Measurements from ENCODE around the gene NEK1. TPM values are rescaled to one million over a fixed set of nuclear protein-coding genes. Genes with fewer than 3 reads are reported as not detected.

NEK1 gene
- total and polyA plus RNA-seq, 2 of the 13 experiments (the other 11 are each of a cell fraction or from before 2014, with no cell fraction given): 2.9 to 5.4 TPM

- Histone ChIP-seq H3K4me3 (replicated peaks in 1 of 3; ENCODE audit: insufficient read depth in 1 of 3, low read depth in 2 of 3, low read length in 3 of 3) (no peak overlapping the region), H2AFZ (ENCODE audit: low read length) (no peak overlapping the region), H3K27ac (ENCODE audit: extremely low read length, insufficient read depth, low read length) (no peak overlapping the region), H3K4me2 (ENCODE audit: low read depth, low read length) (no peak overlapping the region), H3K36me3 (replicated peaks in 1 of 2; ENCODE audit: control insufficient read depth in 1 of 2, insufficient read depth in 2 of 2, low read length in 2 of 2) (no peaks in the 10 kb centered on the region), H3K27me3 (ENCODE audit: control insufficient read depth in 1 of 2, insufficient read depth in 2 of 2, low read length in 2 of 2) (no peaks in the 10 kb centered on the region), H3K4me1 (ENCODE audit: insufficient read depth, low read length) (no peaks in the 10 kb centered on the region), H3K79me2 (ENCODE audit: insufficient read depth, low read length) (no peaks in the 10 kb centered on the region), H4K20me1 (ENCODE audit: insufficient read depth, low read length) (no peaks in the 10 kb centered on the region), H3K9me3 (ENCODE audit: low read length) (no peaks in the 10 kb centered on the region), H3K9ac (ENCODE audit: insufficient read depth, low read depth, low read length) (no peak overlapping the region)
- ChIA-PET POLR2A (no interaction called here), CTCF (ENCODE audit: low intra/inter-chr PET ratio, low total read pairs) (no interaction called here)
- intact Hi-C loops (cut with micrococcal nuclease; ENCODE audit: unreplicated experiment) (no loop called here), in situ Hi-C loops (cut with HindIII; ENCODE audit: extremely low pct_ligation_motif_present, low pct_unique_long_range_greater_than_20kb) (no loop called here)
- no peak for DNase-seq (ENCODE audit: low spot score)
- ATAC-seq: no peak
- TF ChIP-seq ZNF549 (CRISPR knock-in tag; IDR thresholded peaks at IDR 0.05) (no peak), USF2 (IDR thresholded peaks at IDR 0.05; ENCODE audit: low read depth, low read length) (no peak), USF2 (CRISPR knock-in tag; IDR thresholded peaks at IDR 0.05; ENCODE audit: borderline replicate concordance) (no peak), MTA1 (CRISPR knock-in tag; IDR thresholded peaks at IDR 0.05; ENCODE audit: borderline replicate concordance) (no peak), WIZ (CRISPR knock-in tag; IDR thresholded peaks at IDR 0.05) (no peak), ZNF558 (CRISPR knock-in tag; IDR thresholded peaks at IDR 0.05; ENCODE audit: borderline replicate concordance) (no peak), HNRNPK (IDR thresholded peaks at IDR 0.05; ENCODE audit: low read depth, low read length, poor library complexity, severe bottlenecking) (no peak), ZNF616 (CRISPR knock-in tag; IDR thresholded peaks at IDR 0.05; ENCODE audit: low read depth) (no peak), ZNF547 (CRISPR knock-in tag; IDR thresholded peaks at IDR 0.05) (no peak), TEF (CRISPR knock-in tag; IDR thresholded peaks at IDR 0.05) (no peak), ZNF792 (CRISPR knock-in tag; IDR thresholded peaks at IDR 0.05) (no peak), SATB2 (CRISPR knock-in tag; IDR thresholded peaks at IDR 0.05) (no peak), ZNF121 (CRISPR knock-in tag; IDR thresholded peaks at IDR 0.05) (no peak), ZFP82 (CRISPR knock-in tag; IDR thresholded peaks at IDR 0.05; ENCODE audit: borderline replicate concordance) (no peak), EP300 (IDR thresholded peaks at IDR 0.05; ENCODE audit: low read depth in 2 of 2, low read length in 2 of 2) (no peak), EP300 (CRISPR knock-in tag; IDR thresholded peaks at IDR 0.05; ENCODE audit: borderline replicate concordance) (no peak), SP4 (CRISPR knock-in tag; IDR thresholded peaks at IDR 0.05) (no peak), ZNF781 (CRISPR knock-in tag; IDR thresholded peaks at IDR 0.05; ENCODE audit: borderline replicate concordance, not compliant biosample characterization) (no peak), NR2F2 (IDR thresholded peaks at IDR 0.05; ENCODE audit: borderline replicate concordance, low read depth) (no peak), PCBP2 (optimal IDR thresholded peaks at IDR 0.05; ENCODE audit: low read depth, low read length, poor library complexity, severe bottlenecking) (no peak), HOXD1 (CRISPR knock-in tag; IDR thresholded peaks at IDR 0.05) (no peak)
- BruUV-seq (replicated peaks): no TSS peak
- no peak for FAIRE-seq
- 96% methylated on average over 1 of the region's 1 CpG for WGBS (ENCODE audit: low lambda C conversion rate)
Observed at GRCh38 chr4:169407217-169407845, 205.1 kb downstream of the NEK1 start.

Measured in HepG2 (cell line).